Measurements from ENCODE around the gene SGTB.

GRCh38 chr5:65707663-65708062 lies 14.2 kb downstream of the SGTB start:
- TF ChIP-seq, protein P1, sequence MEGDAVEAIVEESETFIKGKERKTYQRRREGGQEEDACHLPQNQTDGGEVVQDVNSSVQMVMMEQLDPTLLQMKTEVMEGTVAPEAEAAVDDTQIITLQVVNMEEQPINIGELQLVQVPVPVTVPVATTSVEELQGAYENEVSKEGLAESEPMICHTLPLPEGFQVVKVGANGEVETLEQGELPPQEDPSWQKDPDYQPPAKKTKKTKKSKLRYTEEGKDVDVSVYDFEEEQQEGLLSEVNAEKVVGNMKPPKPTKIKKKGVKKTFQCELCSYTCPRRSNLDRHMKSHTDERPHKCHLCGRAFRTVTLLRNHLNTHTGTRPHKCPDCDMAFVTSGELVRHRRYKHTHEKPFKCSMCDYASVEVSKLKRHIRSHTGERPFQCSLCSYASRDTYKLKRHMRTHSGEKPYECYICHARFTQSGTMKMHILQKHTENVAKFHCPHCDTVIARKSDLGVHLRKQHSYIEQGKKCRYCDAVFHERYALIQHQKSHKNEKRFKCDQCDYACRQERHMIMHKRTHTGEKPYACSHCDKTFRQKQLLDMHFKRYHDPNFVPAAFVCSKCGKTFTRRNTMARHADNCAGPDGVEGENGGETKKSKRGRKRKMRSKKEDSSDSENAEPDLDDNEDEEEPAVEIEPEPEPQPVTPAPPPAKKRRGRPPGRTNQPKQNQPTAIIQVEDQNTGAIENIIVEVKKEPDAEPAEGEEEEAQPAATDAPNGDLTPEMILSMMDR (IDR thresholded peaks at IDR 0.05) = no peak
- TF ChIP-seq POLR2A (IDR thresholded peaks at IDR 0.05) (no peak), EP300 (IDR thresholded peaks at IDR 0.05) (no peak)
